ENCODE data around the gene RNF113B.

Gene RNF113B

DNA sequence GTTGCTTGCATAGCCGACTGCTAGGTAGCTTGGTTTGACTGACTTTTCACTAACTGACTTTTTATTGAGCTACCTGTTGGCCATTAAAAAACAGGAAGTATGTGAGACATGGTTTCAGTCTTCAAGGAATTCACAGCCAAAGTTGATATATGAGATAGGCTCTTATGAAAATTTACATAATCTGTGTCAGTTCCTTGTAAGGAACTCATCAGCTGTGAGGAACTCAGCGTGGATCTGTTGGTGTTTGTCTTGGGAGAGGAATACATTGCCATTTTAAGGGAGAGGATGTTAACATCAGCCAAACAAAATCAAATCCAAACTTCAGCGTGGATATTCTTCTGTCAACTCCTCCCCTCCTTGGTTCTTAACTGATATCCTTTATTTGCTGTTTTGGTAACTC is 2.0 kb downstream of the RNF113B start:
- DNase-seq (ENCODE audit: insufficient read length, low spot score) (no peak), FAIRE-seq (peak; percentile 8)

DNA sequence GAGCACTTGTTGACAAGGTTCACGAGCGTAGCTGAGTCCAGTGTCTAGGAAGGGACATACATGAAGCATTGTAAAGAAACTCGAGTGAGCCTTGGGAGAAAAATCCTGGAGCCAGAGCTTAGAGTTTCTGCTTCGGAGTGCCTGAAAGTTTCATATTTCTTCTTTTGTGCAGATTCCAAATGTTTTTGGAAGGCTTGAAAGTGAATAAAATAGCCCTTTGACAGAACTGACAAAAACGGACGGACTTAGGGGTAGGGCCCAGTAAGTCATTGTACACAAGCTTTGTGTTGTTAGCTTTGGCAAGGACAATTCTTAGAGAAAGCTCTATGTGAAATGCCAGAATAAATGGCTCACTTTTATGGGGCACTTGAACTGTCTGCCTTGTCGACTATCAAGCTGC is 2.8 kb downstream of the RNF113B start:
- no peak for DNase-seq (ENCODE audit: insufficient read length, low spot score)

DNA sequence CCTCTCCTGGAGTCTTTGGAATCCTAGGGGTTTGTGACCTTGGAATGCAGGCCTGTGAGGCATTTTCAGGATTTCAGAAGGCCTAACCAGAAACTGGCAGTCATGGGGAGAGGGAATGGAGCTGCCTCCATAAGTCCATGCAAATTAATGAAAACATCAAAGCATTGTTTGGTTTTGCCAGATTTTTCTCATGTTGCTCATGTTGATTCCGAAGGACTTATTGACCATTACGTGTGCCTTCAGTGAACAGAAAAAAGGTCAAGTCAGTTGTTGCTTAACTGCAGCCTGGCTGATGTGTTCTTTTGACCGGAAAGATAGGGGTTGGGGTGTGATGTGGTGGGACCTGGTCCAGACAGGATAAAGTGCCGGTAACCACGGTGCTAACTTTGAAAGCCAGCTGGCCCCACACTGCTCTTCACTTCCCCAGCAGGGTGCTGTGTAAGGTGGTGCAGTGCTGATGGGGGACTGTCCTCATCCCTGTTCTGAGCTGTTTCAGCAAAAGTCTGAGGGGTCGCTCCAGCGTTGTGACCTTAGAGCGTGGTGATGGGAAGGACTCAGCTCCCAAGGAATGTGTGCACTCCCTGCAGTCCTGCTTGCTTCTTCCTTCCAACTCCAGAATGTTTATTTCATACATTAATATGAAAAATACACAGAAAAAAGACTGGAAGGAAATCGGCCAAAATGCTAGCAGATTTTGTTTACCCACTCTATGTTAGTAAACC is 3.5 kb downstream of the RNF113B start:
- DNase-seq (ENCODE audit: insufficient read length, low spot score), result no peak
- no peak for FAIRE-seq

More for the DNA sequence above, 2.8 kb downstream of the RNF113B start:
- no peak for FAIRE-seq

DNA sequence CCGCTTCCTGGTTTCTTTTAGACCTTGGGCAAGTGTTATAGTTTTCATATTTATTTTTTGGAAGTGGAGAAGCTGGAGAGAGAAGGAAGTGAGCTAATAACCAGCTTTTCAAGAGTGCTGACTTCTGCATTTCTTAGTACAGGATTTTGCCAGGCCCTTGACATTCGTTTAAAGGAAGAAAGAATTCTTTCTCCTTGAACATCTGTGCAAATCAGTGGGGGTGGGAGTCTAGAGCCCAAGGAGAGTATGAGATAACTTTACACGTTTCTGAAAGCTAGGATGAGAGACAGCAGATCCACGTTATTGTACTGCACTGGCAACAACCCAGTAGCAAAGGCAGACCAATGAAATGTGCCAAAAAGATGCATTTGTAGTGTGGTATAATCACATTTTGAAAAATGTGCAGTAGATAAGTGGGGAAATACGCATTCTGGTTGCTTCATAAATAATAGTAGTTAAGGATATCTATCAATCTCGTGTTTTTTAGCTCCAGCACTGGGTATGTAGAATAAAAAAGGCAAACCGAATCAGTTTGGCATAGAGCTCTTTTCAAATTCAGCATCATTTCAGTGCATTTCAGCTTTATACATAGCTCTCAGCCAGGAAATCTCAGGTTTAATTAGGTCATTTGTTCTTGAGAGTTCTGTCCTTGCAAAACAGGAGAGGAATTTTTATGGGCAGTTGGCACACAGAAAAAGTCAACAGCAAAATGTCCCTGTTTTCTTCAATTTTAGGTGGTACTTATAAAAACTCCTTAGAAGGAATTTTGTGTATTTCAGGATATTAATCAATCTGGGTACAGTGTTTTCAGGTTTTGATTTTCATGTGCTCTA is 4.3 kb downstream of the RNF113B start:
- no peak for DNase-seq (ENCODE audit: insufficient read length, low spot score)
- no peak for FAIRE-seq

DNA sequence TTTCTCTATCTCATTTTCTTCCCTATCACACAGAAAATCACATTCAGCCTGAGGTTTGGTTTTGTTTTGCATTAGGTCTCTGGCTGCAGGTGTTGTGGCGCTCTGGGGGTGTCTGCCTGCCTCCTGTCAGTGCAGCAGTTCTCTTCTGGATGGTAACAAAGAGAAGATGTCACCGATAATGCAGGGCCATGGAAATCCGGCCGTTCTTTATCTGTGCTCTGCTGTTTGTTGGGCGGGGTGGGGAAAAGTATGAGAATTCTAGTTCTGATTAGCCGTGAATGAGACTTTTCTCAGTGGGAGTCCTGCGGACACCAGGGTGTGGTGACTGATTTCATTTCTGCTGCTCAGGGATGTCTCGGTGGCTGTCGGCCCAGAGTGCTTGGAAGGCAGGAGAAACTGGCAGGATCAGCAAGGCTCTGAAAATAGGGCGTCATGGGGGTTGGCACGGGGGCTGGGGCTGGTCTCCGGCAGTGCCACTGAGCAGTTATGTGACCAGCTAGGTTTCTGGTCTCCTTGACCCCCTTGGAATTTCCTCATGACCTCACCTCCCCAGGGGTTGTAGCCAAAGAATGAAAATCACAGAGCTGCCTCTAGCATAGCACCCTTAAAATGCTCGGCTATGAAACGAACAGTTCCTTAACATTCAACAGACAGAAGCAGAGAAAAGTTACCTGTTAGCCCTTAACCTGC is 5.0 kb downstream of the RNF113B start:
- DNase-seq (ENCODE audit: insufficient read length, low spot score) (no peak), FAIRE-seq (no peak)

DNA sequence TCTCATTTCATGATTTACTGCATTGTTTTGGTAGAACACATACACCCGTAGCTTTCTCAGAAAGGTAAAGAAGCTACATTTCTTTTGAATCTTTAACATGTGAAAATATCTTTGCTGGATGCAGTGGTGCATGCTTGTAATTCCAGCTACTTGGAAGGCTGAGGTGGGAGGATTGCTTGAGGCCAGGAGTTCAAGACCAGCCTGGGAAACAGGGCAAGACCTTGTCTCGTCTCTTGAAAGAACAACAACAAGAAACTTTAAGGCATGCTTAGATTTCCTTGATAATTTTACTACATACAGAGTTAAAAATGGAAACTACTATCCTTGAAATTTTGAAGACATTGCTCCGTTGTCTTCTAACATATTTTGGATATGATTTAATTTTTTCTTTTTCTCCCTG is 7.7 kb downstream of the RNF113B start:
- FAIRE-seq, result no peak

DNA sequence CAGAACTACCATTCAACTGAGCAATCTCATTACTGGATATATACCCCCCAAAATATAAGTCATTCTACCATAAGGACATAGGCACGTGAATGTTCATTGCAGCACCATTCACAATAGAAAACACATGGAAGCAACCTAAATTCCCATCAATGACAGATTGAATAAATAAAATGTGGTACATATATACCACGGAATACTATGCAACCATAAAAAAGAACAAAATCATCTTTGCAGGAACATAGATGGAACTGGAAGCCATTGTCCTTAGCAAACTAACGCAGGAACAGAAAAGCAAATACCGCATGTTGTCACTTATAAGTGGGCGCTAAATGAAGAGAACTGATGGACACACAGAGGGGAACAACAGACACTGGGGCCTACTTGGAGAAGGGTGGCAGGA is 14.1 kb downstream of the RNF113B start:
- DNase-seq (ENCODE audit: insufficient read length, low spot score) (no peak), FAIRE-seq (no peak)

More for the DNA sequence above, 7.7 kb downstream of the RNF113B start:
- DNase-seq (ENCODE audit: insufficient read length, low spot score), result no peak

DNA sequence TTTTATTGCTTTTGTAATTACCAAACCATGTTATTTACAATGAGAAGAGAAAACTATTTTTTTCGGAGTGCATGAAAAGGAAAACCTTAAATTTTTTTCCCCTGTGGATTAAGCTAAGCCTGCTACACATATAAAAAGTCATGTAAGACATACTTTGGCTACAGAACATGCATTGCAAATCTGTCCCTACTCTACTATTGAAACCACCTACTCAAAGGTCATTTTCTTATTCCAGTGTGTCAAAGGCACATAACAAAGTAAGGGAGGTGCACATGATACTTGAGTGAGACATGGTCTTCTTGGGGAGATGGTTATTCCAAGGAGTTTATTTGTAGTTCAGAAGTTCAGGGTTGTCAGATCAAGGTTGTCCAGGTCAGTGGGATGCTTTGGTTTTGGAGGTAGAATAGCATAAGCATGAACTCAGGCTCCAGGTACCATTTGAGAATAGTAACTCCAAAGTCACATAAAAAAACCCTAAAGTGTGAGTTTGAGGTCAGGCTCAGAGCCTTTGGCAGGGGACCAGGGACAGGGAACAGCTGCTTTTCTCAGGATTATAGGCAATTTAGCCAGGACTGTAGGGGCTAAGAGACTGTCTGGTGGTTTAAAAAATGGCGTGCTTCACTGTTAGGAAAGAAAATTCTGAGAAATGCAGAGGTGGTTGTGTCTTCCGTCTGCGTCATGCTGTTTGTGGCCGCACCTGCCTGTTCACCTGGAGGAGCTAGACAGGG is 18.7 kb downstream of the RNF113B start:
- FAIRE-seq, result no peak
- no peak for DNase-seq (ENCODE audit: insufficient read length, low spot score)

DNA sequence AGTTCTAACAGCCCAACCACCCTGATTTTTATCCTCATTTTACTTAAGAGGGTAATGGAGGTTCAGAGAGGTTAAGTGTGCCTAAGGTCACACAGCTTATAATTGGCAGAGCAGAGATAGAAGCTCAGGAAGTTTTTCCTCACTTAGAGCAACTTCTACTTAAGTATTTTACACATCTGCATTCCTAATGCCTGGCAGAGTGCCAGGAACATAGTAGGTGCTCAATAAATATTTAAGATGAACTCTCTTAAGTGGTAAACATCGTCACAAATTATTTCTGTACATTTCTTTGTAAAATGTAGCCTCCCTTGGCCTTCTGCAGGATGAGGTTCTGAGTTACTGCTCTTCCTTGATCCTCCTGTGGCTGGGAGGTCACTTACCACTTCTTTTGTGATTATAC is 19.5 kb downstream of the RNF113B start:
- DNase-seq (ENCODE audit: insufficient read length, low spot score) (no peak), FAIRE-seq (no peak)

DNA sequence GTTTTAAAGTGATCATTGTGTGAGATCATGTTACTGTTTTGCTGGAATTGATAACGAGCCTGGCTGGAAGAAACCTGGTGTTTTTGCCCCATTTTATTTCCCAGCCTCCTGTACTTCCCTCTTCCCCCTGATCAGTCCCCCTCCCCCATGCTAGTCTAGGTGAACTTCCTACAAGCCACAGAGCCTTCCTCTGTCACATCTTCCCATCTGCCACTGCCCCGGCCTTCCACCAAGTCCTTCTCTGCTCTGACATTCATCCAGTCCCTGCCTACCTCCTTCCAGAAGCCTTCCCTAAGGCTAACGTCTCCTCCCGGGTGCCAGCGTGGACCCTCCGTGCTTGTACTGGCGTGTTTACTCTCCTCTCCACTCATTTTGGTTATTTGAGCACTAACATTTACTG is 19.9 kb downstream of the RNF113B start:
- FAIRE-seq (no peak), DNase-seq (ENCODE audit: insufficient read length, low spot score) (no peak)

DNA sequence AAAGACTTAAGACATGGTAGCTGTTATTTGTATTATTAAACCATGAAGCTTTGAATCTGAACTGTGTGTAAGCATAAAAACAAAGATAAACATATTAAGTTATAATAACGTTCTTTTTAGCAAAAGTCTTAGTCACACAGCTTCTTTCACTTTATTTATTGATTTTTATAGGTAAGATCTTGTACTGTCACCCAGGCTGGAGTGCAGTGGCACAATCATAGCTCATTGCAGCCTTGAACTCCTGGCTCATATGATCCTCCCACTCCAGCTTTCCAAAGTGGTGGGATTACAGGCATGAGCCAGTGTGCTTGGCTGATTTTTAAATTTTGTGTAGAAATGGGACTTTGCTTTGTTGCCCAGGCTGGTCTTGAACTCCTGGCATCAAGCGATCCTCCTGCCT is 20.8 kb downstream of the RNF113B start:
- no peak for DNase-seq (ENCODE audit: insufficient read length, low spot score)
- FAIRE-seq, result no peak

DNA sequence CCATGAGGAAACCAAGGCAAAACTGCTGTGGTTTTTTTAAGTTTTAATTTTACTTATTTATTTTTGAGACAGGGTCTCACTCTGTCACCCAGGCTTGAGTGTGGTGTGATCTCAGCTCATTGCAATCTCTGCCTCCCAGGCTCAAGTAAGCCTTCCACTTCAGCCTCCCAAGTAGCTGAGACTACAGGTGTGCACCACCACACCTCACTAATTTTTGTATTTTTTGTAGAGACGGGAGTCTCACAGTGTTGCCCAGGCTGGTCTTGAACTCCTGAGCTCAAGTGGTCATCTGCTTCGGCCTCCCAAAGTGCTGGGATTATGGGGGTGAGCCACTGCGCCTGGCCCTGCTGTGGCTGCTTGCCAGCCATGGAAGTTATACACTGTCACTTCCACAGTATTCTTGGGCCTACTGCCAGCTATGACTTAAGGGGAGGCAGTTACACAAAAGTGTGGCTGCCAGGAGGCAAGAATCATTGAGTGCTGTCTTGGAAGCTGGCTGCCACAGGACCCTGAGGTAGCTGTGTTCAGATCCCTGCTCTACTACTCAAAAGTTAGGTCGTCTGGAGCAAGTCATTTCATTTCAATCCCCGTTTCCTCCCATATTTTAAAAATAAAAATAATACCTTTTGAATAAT is 21.5 kb downstream of the RNF113B start:
- DNase-seq (ENCODE audit: insufficient read length, low spot score) (no peak), FAIRE-seq (no peak)

DNA sequence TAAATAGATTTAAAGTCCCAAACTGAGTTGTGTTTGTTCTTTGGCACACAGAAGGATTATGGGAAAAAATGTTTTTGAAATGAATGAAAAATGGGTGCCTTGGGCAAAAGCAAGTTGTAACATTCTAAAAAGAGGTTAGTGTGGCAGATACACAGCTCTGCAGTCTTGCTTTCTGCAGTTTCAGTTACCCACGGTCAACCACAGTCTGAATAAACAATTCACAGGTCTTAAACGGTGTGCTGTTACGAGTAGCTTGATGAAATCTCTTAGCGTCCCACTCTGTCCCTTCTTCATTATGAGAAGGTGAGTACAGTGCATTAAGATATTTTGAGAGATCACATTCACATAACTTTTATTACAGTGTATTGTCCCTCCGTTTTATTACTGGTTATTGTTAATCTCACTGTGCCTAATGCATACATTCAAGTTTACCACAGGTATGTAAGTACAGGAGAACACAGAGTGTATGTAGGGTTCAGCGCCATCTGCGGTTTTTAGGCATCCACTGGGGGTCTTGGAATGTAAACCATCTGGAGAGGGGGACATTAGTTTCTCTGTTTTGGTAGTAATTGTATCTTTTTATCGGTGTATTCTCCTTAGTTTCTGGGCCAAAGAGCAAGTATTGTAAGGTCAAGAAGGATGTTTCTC is 26.1 kb downstream of the RNF113B start:
- FAIRE-seq (no peak), DNase-seq (ENCODE audit: insufficient read length, low spot score) (no peak)

DNA sequence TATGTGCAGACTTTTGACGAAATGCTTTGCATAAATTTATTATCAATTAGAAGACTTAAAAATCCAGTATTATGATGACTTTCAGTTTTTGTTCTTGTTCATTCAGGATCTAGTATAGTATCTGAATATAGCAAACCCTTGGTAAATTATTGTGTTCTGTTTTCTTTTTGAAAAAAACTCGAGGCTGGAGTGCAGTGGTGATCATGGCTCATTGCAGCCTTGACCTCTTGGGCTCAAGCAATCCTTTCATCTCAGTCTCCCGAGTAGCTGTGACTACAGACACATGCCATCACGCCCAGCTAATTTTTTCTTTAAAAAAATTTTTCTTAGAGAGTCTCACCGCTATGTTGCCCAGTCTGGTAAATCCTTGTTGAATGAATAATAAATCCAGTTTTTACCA is 29.5 kb downstream of the RNF113B start:
- FAIRE-seq, result no peak
- DNase-seq (ENCODE audit: insufficient read length, low spot score), result no peak

DNA sequence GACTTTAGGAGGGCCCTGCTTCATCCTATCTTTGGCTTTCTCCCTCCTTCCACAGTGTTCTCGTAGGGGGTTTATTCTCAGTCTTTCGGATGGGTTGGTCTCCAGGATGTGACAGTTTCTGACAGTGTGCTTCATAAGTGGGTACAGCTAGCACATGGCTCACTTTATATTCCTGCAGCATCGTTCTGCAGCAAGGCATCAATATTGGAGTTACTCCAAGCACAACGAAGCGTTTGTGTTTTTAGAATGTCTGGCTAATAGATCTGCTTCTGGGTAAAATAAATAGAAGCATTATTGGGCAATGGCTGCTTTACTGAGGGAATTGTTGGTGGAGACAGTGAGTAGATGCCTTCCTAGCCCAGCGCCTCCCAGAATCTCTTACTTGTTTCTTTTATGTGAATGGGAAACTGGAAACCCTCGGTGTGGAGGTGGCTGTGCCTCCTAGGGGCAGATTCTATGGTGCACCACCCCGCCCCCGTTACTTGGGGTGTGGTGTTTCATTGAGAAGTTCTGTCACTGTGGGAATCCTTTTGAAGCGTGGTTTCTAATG is 32.2 kb downstream of the RNF113B start:
- no peak for DNase-seq (ENCODE audit: insufficient read length, low spot score)
- no peak for FAIRE-seq

DNA sequence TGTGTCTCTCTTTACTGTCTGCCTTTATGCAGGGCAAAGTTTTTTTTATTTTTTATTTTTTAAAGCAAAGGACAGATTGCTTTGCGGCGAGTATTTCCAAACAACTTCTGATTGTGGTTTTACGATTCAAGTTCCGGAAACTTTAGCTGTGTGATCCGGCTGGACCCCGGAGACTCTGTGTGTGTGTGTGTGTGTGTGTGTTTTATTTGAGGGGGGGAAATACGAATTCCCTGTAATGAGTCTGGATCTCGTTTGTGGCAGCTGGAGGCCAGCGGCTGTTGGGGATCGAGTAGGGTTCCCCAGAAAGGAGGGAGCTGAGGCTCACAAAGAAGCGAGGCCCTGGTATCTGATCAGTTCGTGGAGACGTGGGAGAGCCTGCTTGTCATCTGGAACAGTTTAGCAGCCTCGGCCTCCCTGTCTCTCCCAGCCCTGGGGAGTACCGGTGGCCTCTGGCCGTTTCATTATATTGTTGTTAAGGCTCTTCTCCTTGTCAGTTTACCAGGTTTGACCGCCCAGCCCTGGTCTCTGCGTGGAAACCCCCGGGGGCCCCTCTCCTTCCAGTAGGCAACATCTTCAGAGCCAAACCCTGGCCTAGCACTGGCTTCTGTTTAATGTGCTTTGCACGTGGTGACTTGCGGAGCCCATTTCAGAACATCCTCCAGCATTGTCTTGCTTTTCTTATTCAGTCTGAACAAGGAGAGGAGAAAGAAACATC is 32.9 kb downstream of the RNF113B start:
- DNase-seq (ENCODE audit: insufficient read length, low spot score), result no peak
- FAIRE-seq, result no peak

DNA sequence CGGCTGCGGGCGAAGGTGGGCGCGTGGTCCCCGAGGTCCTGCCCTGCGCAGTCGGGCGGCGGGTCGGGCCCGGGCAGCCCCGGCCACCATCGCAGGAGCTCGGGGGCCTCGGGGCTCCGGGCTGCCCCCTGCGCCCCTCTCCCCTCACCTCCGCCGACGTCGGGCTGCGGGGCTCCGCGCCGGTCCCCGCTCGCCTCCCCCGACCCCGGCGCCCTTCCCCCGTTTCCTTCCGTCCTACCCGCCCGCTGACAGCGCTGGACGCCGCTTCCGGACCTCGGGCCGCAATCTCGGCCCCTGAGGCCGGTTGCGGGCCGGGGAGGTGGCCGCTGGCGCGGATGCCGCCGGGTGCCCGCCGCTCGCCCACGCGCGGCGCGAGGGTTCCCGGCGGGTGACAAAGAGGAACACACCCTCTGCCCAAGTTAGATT is 33.5 kb downstream of the RNF113B start:
- DNase-seq (ENCODE audit: insufficient read length, low spot score) (no peak), FAIRE-seq (no peak)

DNA sequence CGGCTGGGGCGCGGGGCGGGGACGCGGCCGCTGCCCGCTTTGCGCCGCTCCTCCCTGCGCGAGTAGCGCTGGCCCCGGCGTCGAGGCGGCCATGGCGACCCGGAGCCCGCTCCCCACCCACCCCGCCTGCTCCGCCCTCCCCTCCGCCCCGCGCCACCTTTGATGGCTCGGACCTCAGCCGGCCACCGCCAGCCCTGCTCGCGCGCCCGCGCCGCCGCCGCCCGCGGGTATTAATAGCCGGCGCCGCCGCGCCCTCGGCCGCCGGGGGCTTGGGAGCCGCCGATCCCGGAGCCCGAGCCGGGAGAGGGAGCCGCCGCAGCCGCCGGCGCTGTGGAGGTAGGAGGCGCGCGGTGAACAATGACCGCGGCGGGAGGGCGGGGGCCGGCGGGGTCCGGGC is 33.9 kb downstream of the RNF113B start:
- no peak for FAIRE-seq
- no peak for DNase-seq (ENCODE audit: insufficient read length, low spot score)

Measured in GM19239 (cell line).